ENCODE measurements around the gene GNGT2. TPM values are rescaled to one million over a fixed set of nuclear protein-coding genes. Genes with fewer than 3 reads are reported as not detected.
"Not testable (repeated sequence)": the region's sequence is repeated elsewhere in the genome, so short reads cannot be mapped to it uniquely, and the experiment has no call there.

Gene GNGT2
- total RNA-seq, 1 donor from 2014 or later, result 1.2 TPM

GRCh38 chr17:49190932-49191331 is 19.4 kb downstream of the GNGT2 start:
- DNase-seq (ENCODE audit: low spot score), result no peak
- intact Hi-C loops (cut with DNase I), result no loop called here

GRCh38 chr17:49187301-49187700 is 23.1 kb downstream of the GNGT2 start:
- DNase-seq (ENCODE audit: low spot score), result no peak
- intact Hi-C loops (cut with DNase I), result loop anchor here (10.0 kb wide), 2 partner anchors 78 to 208 kb away; no protein-coding TSS in a partner anchor

- DNase-seq (ENCODE audit: low spot score), result not testable (repeated sequence)
- intact Hi-C loops (cut with DNase I), result loop anchor here (10.0 kb wide), 2 partner anchors 79 to 209 kb away; no protein-coding TSS in a partner anchor
These were observed 25.0 kb downstream of the GNGT2 start for GRCh38 chr17:49185381-49185780.

GRCh38 chr17:49184522-49184921 is 25.9 kb downstream of the GNGT2 start:
- DNase-seq (ENCODE audit: low spot score), result not testable (repeated sequence)
- intact Hi-C loops (cut with DNase I), result loop anchor here (5.0 to 10.0 kb wide), 3 partner anchors 38 to 210 kb away; no protein-coding TSS in a partner anchor

GRCh38 chr17:49183801-49184200 is 26.6 kb downstream of the GNGT2 start:
- DNase-seq (ENCODE audit: low spot score), result no peak
- intact Hi-C loops (cut with DNase I), result loop anchor here (5.0 to 10.0 kb wide), 3 partner anchors 38 to 211 kb away; no protein-coding TSS in a partner anchor

- intact Hi-C loops (cut with DNase I), result loop anchor here (5.0 to 10.0 kb wide), 3 partner anchors 39 to 211 kb away; no protein-coding TSS in a partner anchor
- DNase-seq (ENCODE audit: low spot score), result no peak
These were observed 27.0 kb downstream of the GNGT2 start for GRCh38 chr17:49183341-49183740.

- no peak for DNase-seq (ENCODE audit: low spot score)
- intact Hi-C loops (cut with DNase I), result loop anchor here (5.0 to 10.0 kb wide), 3 partner anchors 41 to 214 kb away; no protein-coding TSS in a partner anchor
These were observed 29.3 kb downstream of the GNGT2 start for GRCh38 chr17:49180998-49181635.

- intact Hi-C loops (cut with DNase I), result loop anchor here (5.0 to 10.0 kb wide), 3 partner anchors 42 to 214 kb away; no protein-coding TSS in a partner anchor
- peak; percentile 81 for DNase-seq (ENCODE audit: low spot score)
These were observed 30.1 kb downstream of the GNGT2 start for GRCh38 chr17:49180303-49180702.

GRCh38 chr17:49175978-49176377 is 34.4 kb downstream of the GNGT2 start:
- intact Hi-C loops (cut with DNase I), result loop anchor here (5.0 kb wide), 1 partner anchor 116 kb away; no protein-coding TSS in a partner anchor
- not testable (repeated sequence) for DNase-seq (ENCODE audit: low spot score)

GRCh38 chr17:49170711-49171110 is 39.7 kb downstream of the GNGT2 start:
- intact Hi-C loops (cut with DNase I); DNase-seq (ENCODE audit: low spot score): not testable (repeated sequence)

GRCh38 chr17:49170216-49170615 is 40.2 kb downstream of the GNGT2 start:
- intact Hi-C loops (cut with DNase I), result no loop called here
- DNase-seq (ENCODE audit: low spot score), result no peak

- intact Hi-C loops (cut with DNase I), result no loop called here
- no peak for DNase-seq (ENCODE audit: low spot score)
These were observed 41.7 kb downstream of the GNGT2 start for GRCh38 chr17:49168706-49169105.

GRCh38 chr17:49165143-49165542 is 45.2 kb downstream of the GNGT2 start:
- intact Hi-C loops (cut with DNase I), result no loop called here
- DNase-seq (ENCODE audit: low spot score), result no peak

- intact Hi-C loops (cut with DNase I), result no loop called here
These were observed 47.5 kb downstream of the GNGT2 start for GRCh38 chr17:49162866-49163265.

GRCh38 chr17:49157784-49158183 is 52.6 kb downstream of the GNGT2 start:
- DNase-seq (ENCODE audit: low spot score), result no peak
- intact Hi-C loops (cut with DNase I), result no loop called here

More at GRCh38 chr17:49162866-49163265, 47.5 kb downstream of the GNGT2 start:
- no peak for DNase-seq (ENCODE audit: low spot score)

- intact Hi-C loops (cut with DNase I), result no loop called here
- DNase-seq (ENCODE audit: low spot score), result no peak
These were observed 54.1 kb downstream of the GNGT2 start for GRCh38 chr17:49156256-49156655.

Other genes starting within 250 kb of the GNGT2 start
- not detected for gene GIP, start 242.0 kb downstream of the GNGT2 start, total RNA-seq
- not detected for gene IGF2BP1, start 213.2 kb downstream of the GNGT2 start, total RNA-seq
- 0.03 TPM for gene B4GALNT2, start 77.8 kb downstream of the GNGT2 start, total RNA-seq
- gene ABI3, start 133 bp upstream of the GNGT2 start, total RNA-seq, result 6.0 TPM
- gene PHOSPHO1, start 20.2 kb upstream of the GNGT2 start, total RNA-seq, result 3.8 TPM
- gene ZNF652, start 151.7 kb upstream of the GNGT2 start, total RNA-seq, result 22.3 TPM
- 161 TPM for gene PHB1, start 204.3 kb upstream of the GNGT2 start, total RNA-seq

Data from cardiac septum (tissue), 1 donor.